Transverse colon (tissue), 4 donors: ENCODE data around the gene HMGXB3. TPM values are rescaled to one million over a fixed set of nuclear protein-coding genes. Genes with fewer than 3 reads are reported as not detected.

Experiments
- DNase-seq: peaks from one replicate; pipeline ENCODE4 v3.0.0-alpha.2; 2019
- H3K27ac ChIP-seq, 4 donors: fragments of 200-600 bp; sonication (generic); 2 replicates each; pipeline ENCODE4 v1.5.1; 2016 to 2018; ENCODE audit warnings: inconsistent platforms in 4 of 4
- H3K27me3 ChIP-seq: fragments of 200-600 bp; sonication (generic); 2 replicates; pipeline ENCODE4 v1.5.1; 2017; ENCODE audit warnings: inconsistent platforms
- H3K36me3 ChIP-seq, 4 donors: fragments of 200-600 bp; sonication (generic); 2 replicates each; pipeline ENCODE4 v1.5.1; 2017 to 2019; ENCODE audit warnings: inconsistent platforms in 4 of 4
- H3K4me1 ChIP-seq, 4 donors: fragments of 200-600 bp; sonication (generic); 2 replicates each; pipeline ENCODE4 v1.5.1; 2017 to 2020; ENCODE audit warnings: inconsistent platforms in 4 of 4
- H3K4me3 ChIP-seq, 4 donors: fragments of 200-600 bp; sonication (generic); 1 replicate in 1 of 4; 2 replicates in 3 of 4; pipeline versions ENCODE4 v1.5.1 to v1.6.1; 2017 to 2019; ENCODE audit warnings: inconsistent platforms in 4 of 4
- H3K9me3 ChIP-seq, 2 donors: fragments of 200-600 bp; sonication (generic); 2 replicates each; pipeline ENCODE4 v1.5.1; 2017 to 2019; ENCODE audit warnings: inconsistent platforms in 2 of 2
- CTCF ChIP-seq, 5 experiments: fragments of 200-600 bp in 3 of 5; fragments of 450-650 bp in 2 of 5; sonication (generic) in 3 of 5; IDR thresholded peaks; 1 replicate in 2 of 5; 2 replicates in 3 of 5; pipeline ENCODE4 v1.5.1; 2016 to 2017; ENCODE audit warnings: antibody characterized with exemption in 5 of 5, inconsistent platforms in 3 of 5, mild to moderate bottlenecking in 2 of 5, moderate library complexity in 1 of 5
- EP300 ChIP-seq: sonication (generic); formaldehyde crosslinking; IDR thresholded peaks from one replicate; pipeline ENCODE4 v1.6.1; 2017; ENCODE audit warnings: antibody characterized with exemption, low read depth
- POLR2A ChIP-seq: fragments of 450-650 bp; IDR thresholded peaks from one replicate; pipeline ENCODE4 v1.6.1; 2016; ENCODE audit warnings: antibody characterized with exemption, mild to moderate bottlenecking, moderate library complexity
- POLR2AphosphoS5 ChIP-seq, 3 donors: sonication (generic); formaldehyde crosslinking; IDR thresholded peaks; one replicate each; pipeline ENCODE4 v1.6.1; 2016; ENCODE audit warnings: antibody characterized with exemption in 3 of 3
- WGBS, 2 donors: methylation state at CpG; one replicate each; pipeline ENCODE4 v1.1.5; 2018; ENCODE audit warnings: low coverage in 1 of 2; 5-methylcytosine and 5-hydroxymethylcytosine counted together
- in situ Hi-C, 4 donors: fragments of 200-750 bp; cut with MboI; loops; one replicate each; pipeline versions ENCODE4 v1.15.0 to v1.15.1; 2017; ENCODE audit warnings: low sequenced_read_pairs in 3 of 4, low pct_ligation_motif_present in 1 of 4, low pct_unique_long_range_greater_than_20kb in 1 of 4
- intact Hi-C: fragments of 100-400 bp; cut with DNase I; formaldehyde crosslinking; loops from one replicate; pipeline ENCODE4 v1.15.1; 2023; ENCODE audit warnings: low total_unique reads
- total RNA-seq, 4 donors: library from RNA; depleted of rRNA; stranded (reverse); fragments of >200 nt; gene quantifications; one replicate each; pipeline ENCODE4 v1.1.0, GENCODE V29; 2016

The HMGXB3 gene
- total RNA-seq, 4 donors from 2014 or later = 29.9 to 93.5 (median 38.1) TPM

- peaks cover 0 to 10% (median 3%) of the 10 kb centered on the region in 4 donors for H3K4me1 ChIP-seq
- in situ Hi-C loops = no loop called here
- intact Hi-C loops = no loop called here
- H3K4me3 ChIP-seq = no peak overlapping the region
- TF ChIP-seq CTCF (IDR thresholded peaks at IDR 0.05) (no peak), POLR2A (no peak), POLR2AphosphoS5 (IDR thresholded peaks at IDR 0.05) (no peak), EP300 (no peak)
- DNase-seq = no peak
- H3K27me3 ChIP-seq = no peaks in the 10 kb centered on the region
- H3K27ac ChIP-seq = no peak overlapping the region
- H3K9me3 ChIP-seq = no peaks in the 10 kb centered on the region
- H3K36me3 ChIP-seq = peaks cover 0 to 81% (median 26%) of the 10 kb centered on the region in 4 donors
- whole genome bisulfite sequencing, 2 donors = 70 to 83% methylated on average over 2 of the region's 2 CpGs
Observed at GRCh38 chr5:150038547-150038946, 38.0 kb downstream of the HMGXB3 start.

- Histone ChIP-seq H3K27ac (no peak overlapping the region), H3K9me3 (no peaks in the 10 kb centered on the region), H3K4me1 (peaks cover 0 to 22% (median 9%) of the 10 kb centered on the region in 4 donors), H3K4me3 (no peak overlapping the region), H3K27me3 (no peaks in the 10 kb centered on the region), H3K36me3 (peaks cover 0 to 80% (median 24%) of the 10 kb centered on the region in 4 donors)
- TF ChIP-seq POLR2AphosphoS5 (IDR thresholded peaks at IDR 0.05) (no peak), POLR2A (no peak), EP300 (no peak), CTCF (IDR thresholded peaks at IDR 0.05) (no peak)
- DNase-seq = no peak
- in situ Hi-C loops (no loop called here), intact Hi-C loops (no loop called here)
- 92 to 93% methylated on average over 3 of the region's 3 CpGs for WGBS, 2 donors
Observed at GRCh38 chr5:150042459-150042858, 41.9 kb downstream of the HMGXB3 start.

GRCh38 chr5:150043657-150044328 lies 43.3 kb downstream of the HMGXB3 start:
- H3K27ac ChIP-seq = peak overlapping the region; percentile 29 to 69 (median 54)
- peaks cover 0 to 22% (median 9%) of the 10 kb centered on the region in 4 donors for H3K4me1 ChIP-seq

GRCh38 chr5:150044329-150044681 lies 43.8 kb downstream of the HMGXB3 start:
- no peaks in the 10 kb centered on the region for H3K9me3 ChIP-seq
- H3K4me3 ChIP-seq = no peak overlapping the region
- in situ Hi-C loops = no loop called here
- peak overlapping the region in 3 of 4 donors; percentile 47 to 69 (median 62) for H3K27ac ChIP-seq
- H3K36me3 ChIP-seq = peaks cover 0 to 81% (median 31%) of the 10 kb centered on the region in 4 donors
- no peaks in the 10 kb centered on the region for H3K27me3 ChIP-seq
- TF ChIP-seq EP300 = no peak
- no peak for TF ChIP-seq POLR2AphosphoS5 (IDR thresholded peaks at IDR 0.05)
- TF ChIP-seq CTCF (IDR thresholded peaks at IDR 0.05) = no peak
- TF ChIP-seq POLR2A = no peak
- DNase-seq = no peak
- peaks cover 0 to 22% (median 9%) of the 10 kb centered on the region in 4 donors for H3K4me1 ChIP-seq
- intact Hi-C loops = no loop called here

More at GRCh38 chr5:150043657-150044328, 43.3 kb downstream of the HMGXB3 start:
- Histone ChIP-seq H3K36me3 (peaks cover 0 to 82% (median 29%) of the 10 kb centered on the region in 4 donors), H3K9me3 (no peaks in the 10 kb centered on the region), H3K4me3 (no peak overlapping the region), H3K27me3 (no peaks in the 10 kb centered on the region)
- intact Hi-C loops = no loop called here
- in situ Hi-C loops = no loop called here
- TF ChIP-seq CTCF (IDR thresholded peaks at IDR 0.05) = no peak
- no peak for TF ChIP-seq EP300
- peak in 1 of 3 donors; percentile 4 for TF ChIP-seq POLR2AphosphoS5 (IDR thresholded peaks at IDR 0.05)
- no peak for TF ChIP-seq POLR2A
- peak; percentile 67 for DNase-seq
- WGBS, 2 donors = 57 to 84% methylated on average over 2 to 4 of the region's 4 CpGs
